Measurements from ENCODE around the gene MRPL52.

- no peak for TF ChIP-seq CTCF (IDR thresholded peaks at IDR 0.05)
- TF ChIP-seq ZFX (IDR thresholded peaks at IDR 0.05; ENCODE audit: borderline replicate concordance): no peak
Measured at GRCh38 chr14:22786685-22787084, 43.0 kb upstream of the MRPL52 start.
